HepG2 (cell line): ENCODE data around the gene VPS26A. TPM values are rescaled to one million over a fixed set of nuclear protein-coding genes. Genes with fewer than 3 reads are reported as not detected.

Experiments used
- ATAC-seq: fragments of 200-7000 bp; cut with Tn5 transposase; 3 replicates; pipeline ENCODE4 v1.9.1; 2020; ENCODE audit warnings: mild to moderate bottlenecking, moderate library complexity
- BruUV-seq: library from RNA; stranded (reverse); fragments of 400-500 nt; replicated peaks from 2 replicates; lab custom pipeline; 2021; lab: Mats Ljungman, UMichigan
- CTCF ChIA-PET: fragments of 300-600 bp; formaldehyde crosslinking; extraction: SDS; loops from one replicate; lab custom pipeline; 2021; ENCODE audit warnings: low total read pairs, inconsistent platforms, low intra/inter-chr PET ratio; lab: Yijun Ruan, JAX
- POLR2A ChIA-PET: fragments of 350-600 bp; sonication (Branson Sonifier 250); formaldehyde crosslinking; loops from one replicate; lab custom pipeline; 2020; ENCODE audit warnings: antibody characterized with exemption, inconsistent platforms; lab: Yijun Ruan, JAX
- DNase-seq: peaks from one replicate; pipeline ENCODE4 v3.0.0-alpha.2; 2015; ENCODE audit warnings: low spot score
- FAIRE-seq: peaks from 3 replicates; lab custom pipeline; 2011; peaks lifted over from hg19 to GRCh38; lab: Jason Lieb, UNC
- H2AFZ ChIP-seq: one replicate; pipeline ENCODE4 v1.6.1; 2011; ENCODE audit warnings: low read length, inconsistent platforms
- H3K27ac ChIP-seq: fragments of 300-600 bp; 3 replicates; pipeline ENCODE4 v1.8.0; 2011; ENCODE audit warnings: mixed run types, mild to moderate bottlenecking, mixed read lengths, low read length, inconsistent platforms; ENCODE audit not compliant: insufficient read depth; ENCODE audit errors: extremely low read length
- H3K27me3 ChIP-seq, 2 experiments: fragments of 200-600 bp in 1 of 2; 2 replicates in 1 of 2; 3 replicates in 1 of 2; pipeline versions ENCODE4 v1.6.0 to v1.8.0; 2011; ENCODE audit warnings: low read length in 2 of 2, mild to moderate bottlenecking in 2 of 2, moderate library complexity in 2 of 2, inconsistent platforms in 1 of 2; ENCODE audit not compliant: insufficient read depth in 2 of 2, control insufficient read depth in 1 of 2
- H3K36me3 ChIP-seq, 2 experiments: fragments of 200-600 bp in 1 of 2; replicated peaks in 1 of 2; 2 replicates in 1 of 2; 3 replicates in 1 of 2; pipeline versions ENCODE4 v1.5.1 to v1.8.0; 2011; ENCODE audit warnings: low read length in 2 of 2, inconsistent platforms in 1 of 2; ENCODE audit not compliant: insufficient read depth in 2 of 2, control insufficient read depth in 1 of 2
- H3K4me1 ChIP-seq: 2 replicates; pipeline ENCODE4 v1.5.1; 2012; ENCODE audit warnings: low read length, inconsistent platforms; ENCODE audit not compliant: insufficient read depth
- H3K4me2 ChIP-seq: 2 replicates; pipeline ENCODE4 v1.6.0; 2011; ENCODE audit warnings: low read depth, low read length, inconsistent platforms
- H3K4me3 ChIP-seq, 3 experiments: fragments of 200-600 bp in 1 of 3; sonication (generic), shearing (Covaris generic) in 1 of 3; replicated peaks in 1 of 3; 2 replicates each; pipeline ENCODE4 v1.5.1; 2011 to 2016; ENCODE audit warnings: low read length in 3 of 3, inconsistent platforms in 2 of 3, low read depth in 2 of 3, mild to moderate bottlenecking in 2 of 3, control low read depth in 1 of 3, mixed read lengths in 1 of 3; ENCODE audit not compliant: insufficient read depth in 1 of 3
- H3K79me2 ChIP-seq: one replicate; pipeline ENCODE4 v1.6.1; 2011; ENCODE audit warnings: low read length, inconsistent platforms; ENCODE audit not compliant: insufficient read depth
- H3K9ac ChIP-seq: 2 replicates; pipeline ENCODE4 v1.6.0; 2011; ENCODE audit warnings: mild to moderate bottlenecking, low read depth, low read length, inconsistent platforms; ENCODE audit not compliant: insufficient read depth
- H3K9me3 ChIP-seq: 2 replicates; pipeline ENCODE4 v1.5.1; 2012; ENCODE audit warnings: mild to moderate bottlenecking, low read length
- H4K20me1 ChIP-seq: 2 replicates; pipeline ENCODE4 v1.6.0; 2011; ENCODE audit warnings: inconsistent platforms, mild to moderate bottlenecking, low read length, moderate library complexity; ENCODE audit not compliant: insufficient read depth
- ARHGAP35 ChIP-seq: sonication (generic); formaldehyde crosslinking; IDR thresholded peaks from 2 replicates; pipeline ENCODE4 v1.9.0; 2022; ENCODE audit warnings: mild to moderate bottlenecking, inconsistent platforms, moderate library complexity, missing genetic modification reagents, borderline replicate concordance
- ARID2 ChIP-seq: sonication (generic); formaldehyde crosslinking; IDR thresholded peaks from 2 replicates; pipeline ENCODE4 v1.8.1; 2022; ENCODE audit warnings: mild to moderate bottlenecking, missing genetic modification reagents, borderline replicate concordance
- ATM ChIP-seq: fragments of 450-650 bp; IDR thresholded peaks from 2 replicates; pipeline ENCODE4 v1.7.1; 2017; ENCODE audit warnings: mild to moderate bottlenecking, borderline replicate concordance
- JARID2 ChIP-seq: sonication (generic); formaldehyde crosslinking; IDR thresholded peaks from 2 replicates; pipeline ENCODE4 v1.8.1; 2023; ENCODE audit warnings: missing genetic modification reagents, inconsistent platforms; ENCODE audit not compliant: insufficient replicate concordance
- MYC ChIP-seq: sonication (generic); formaldehyde crosslinking; IDR thresholded peaks from 2 replicates; pipeline ENCODE4 v1.9.0; 2021; ENCODE audit warnings: missing genetic modification reagents, borderline replicate concordance
- NCOR1 ChIP-seq: fragments of 200-600 bp; sonication (generic); IDR thresholded peaks from 2 replicates; pipeline ENCODE4 v1.7.0; 2017; ENCODE audit warnings: antibody characterized with exemption, low read length, borderline replicate concordance
- PITX1 ChIP-seq: sonication (generic); formaldehyde crosslinking; IDR thresholded peaks from 2 replicates; pipeline ENCODE4 v1.5.1; 2020; ENCODE audit warnings: mild to moderate bottlenecking, missing genetic modification reagents
- SMYD3 ChIP-seq: sonication (generic); formaldehyde crosslinking; IDR thresholded peaks from 2 replicates; pipeline ENCODE4 v1.8.1; 2023; ENCODE audit warnings: mild to moderate bottlenecking, missing genetic modification reagents
- SNAI1 ChIP-seq: sonication (generic); formaldehyde crosslinking; IDR thresholded peaks from 2 replicates; pipeline ENCODE4 v1.5.0; 2020; ENCODE audit warnings: mild to moderate bottlenecking, missing genetic modification reagents, borderline replicate concordance
- SNAPC2 ChIP-seq: sonication (generic); formaldehyde crosslinking; IDR thresholded peaks from 2 replicates; pipeline ENCODE4 v1.8.1; 2022; ENCODE audit warnings: mild to moderate bottlenecking, missing genetic modification reagents
- SP1 ChIP-seq, 2 experiments: fragments of 450-650 bp in 1 of 2; sonication (generic) in 1 of 2; formaldehyde crosslinking in 1 of 2; IDR thresholded peaks; 2 replicates each; pipeline versions ENCODE4 v1.4.0 to v1.6.1; 2016 to 2020; ENCODE audit warnings: missing genetic modification reagents in 1 of 2
- TAF15 ChIP-seq: fragments of 200-400 bp; formaldehyde crosslinking; IDR thresholded peaks from one replicate; pipeline ENCODE4 v1.6.1; 2018; ENCODE audit warnings: mild to moderate bottlenecking, low read depth, low read length; ENCODE audit not compliant: poor library complexity, severe bottlenecking
- TERF1 ChIP-seq: sonication (generic); formaldehyde crosslinking; IDR thresholded peaks from 2 replicates; pipeline ENCODE4 v1.8.0; 2022; ENCODE audit warnings: mild to moderate bottlenecking, missing genetic modification reagents, moderate library complexity
- ZNF569 ChIP-seq: sonication (generic); formaldehyde crosslinking; IDR thresholded peaks from 2 replicates; pipeline ENCODE4 v1.5.0; 2020; ENCODE audit warnings: mild to moderate bottlenecking, missing genetic modification reagents, moderate library complexity, borderline replicate concordance
- ZZZ3 ChIP-seq: sonication (generic); formaldehyde crosslinking; IDR thresholded peaks from 2 replicates; pipeline ENCODE4 v1.4.0; 2020; ENCODE audit warnings: missing genetic modification reagents, mild to moderate bottlenecking, borderline replicate concordance
- WGBS: methylation state at CpG from one replicate; pipeline ENCODE4 v1.1.6; 2017; ENCODE audit warnings: low lambda C conversion rate; 5-methylcytosine and 5-hydroxymethylcytosine counted together
- in situ Hi-C: cut with HindIII; loops from 2 replicates; pipeline ENCODE4 v1.10.0; 2017; ENCODE audit warnings: low pct_unique_long_range_greater_than_20kb; ENCODE audit not compliant: extremely low pct_ligation_motif_present
- intact Hi-C: fragments of 100-400 bp; cut with micrococcal nuclease; formaldehyde crosslinking; loops from one replicate; pipeline ENCODE4 v1.10.0; 2022; ENCODE audit not compliant: unreplicated experiment
- polyA plus RNA-seq, 8 experiments: library from polyadenylated mRNA; depleted of rRNA in 3 of 8; stranded (reverse) in 7 of 8; unstranded in 1 of 8; fragments of >200 nt; fragmentation: Illumina TruSeq in 4 of 8; extraction: Trizol in 4 of 8; gene quantifications; 2 replicates each; pipeline versions ENCODE4 v1.2.1 to v1.2.3, GENCODE V29; 2011 to 2016; ENCODE audit warnings: low read depth in 4 of 8, missing spikeins in 1 of 8, mixed read lengths in 1 of 8; ENCODE audit not compliant: insufficient read depth in 1 of 8
- total RNA-seq, 5 experiments: library from RNA; depleted of rRNA; stranded (reverse); fragments of >200 nt; fragmentation: Illumina TruSeq; extraction: Trizol; gene quantifications; 2 replicates each; pipeline ENCODE4 v1.2.3, GENCODE V29; 2016; ENCODE audit warnings: low read depth in 1 of 5
- TF ChIP-seq, protein P1 (sequence below): IDR thresholded peaks from 2 replicates; pipeline ENCODE4 v1.6.1; 2016; ENCODE audit warnings: missing compliant biosample characterization, missing genetic modification reagents, borderline replicate concordance
- TF ChIP-seq, protein P2 (sequence below), 2 experiments: IDR thresholded peaks; 2 replicates each; pipeline ENCODE4 v1.6.1; 2011 to 2012; ENCODE audit warnings: low read length in 2 of 2, borderline replicate concordance in 1 of 2, low read depth in 1 of 2, mild to moderate bottlenecking in 1 of 2, moderate library complexity in 1 of 2

The VPS26A gene
- total and polyA plus RNA-seq, 2 of the 13 experiments (the other 11 are each of a cell fraction or from before 2014, with no cell fraction given), result 12.9 to 32.6 TPM

- no peak for TF ChIP-seq JARID2 (CRISPR knock-in tag)
- TF ChIP-seq SMYD3 (CRISPR knock-in tag), result no peak
- TF ChIP-seq ARHGAP35 (CRISPR knock-in tag), result no peak
- TF ChIP-seq, protein P1, sequence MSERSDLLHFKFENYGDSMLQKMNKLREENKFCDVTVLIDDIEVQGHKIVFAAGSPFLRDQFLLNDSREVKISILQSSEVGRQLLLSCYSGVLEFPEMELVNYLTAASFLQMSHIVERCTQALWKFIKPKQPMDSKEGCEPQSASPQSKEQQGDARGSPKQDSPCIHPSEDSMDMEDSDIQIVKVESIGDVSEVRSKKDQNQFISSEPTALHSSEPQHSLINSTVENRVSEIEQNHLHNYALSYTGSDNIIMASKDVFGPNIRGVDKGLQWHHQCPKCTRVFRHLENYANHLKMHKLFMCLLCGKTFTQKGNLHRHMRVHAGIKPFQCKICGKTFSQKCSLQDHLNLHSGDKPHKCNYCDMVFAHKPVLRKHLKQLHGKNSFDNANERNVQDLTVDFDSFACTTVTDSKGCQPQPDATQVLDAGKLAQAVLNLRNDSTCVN, result no peak
- TF ChIP-seq ZNF569 (CRISPR knock-in tag), result no peak
- no peak for TF ChIP-seq SP1 (IDR thresholded peaks at IDR 0.05)
- TF ChIP-seq SP1 (CRISPR knock-in tag; IDR thresholded peaks at IDR 0.05), result no peak
- no peak for TF ChIP-seq ZZZ3 (CRISPR knock-in tag)
- no peak for TF ChIP-seq PITX1 (CRISPR knock-in tag)
These were observed 21.9 kb downstream of the VPS26A start (continued) for GRCh38 chr10:69145864-69146263.

- H3K4me2 ChIP-seq, result no peak overlapping the region
- intact Hi-C loops (no loop called here), in situ Hi-C loops (no loop called here)
- H3K36me3 ChIP-seq, result peaks cover 0 to 1% of the 10 kb centered on the region in 2 experiments; a peak in 2 of 5 replicates
- no peak for FAIRE-seq
- H3K9ac ChIP-seq, result no peak overlapping the region
- H3K27ac ChIP-seq, result no peak overlapping the region
- no TSS peak for BruUV-seq
- no peaks in the 10 kb centered on the region for H3K9me3 ChIP-seq
- no peak for ATAC-seq
- no peak overlapping the region for H3K4me3 ChIP-seq
- no peak for DNase-seq
- ChIA-PET POLR2A (no interaction called here), CTCF (no interaction called here)
- H3K4me1 ChIP-seq, result peaks cover 16% of the 10 kb centered on the region
- H3K79me2 ChIP-seq, result peaks cover 56% of the 10 kb centered on the region
- WGBS, result 95% methylated on average over 2 of the region's 2 CpGs
- no peak overlapping the region for H2AFZ ChIP-seq
- H3K27me3 ChIP-seq, result no peaks in the 10 kb centered on the region
- H4K20me1 ChIP-seq, result 0 out of 2 replicates have a peak, but pooled peaks cover 4% of the 10 kb centered on the region
- TF ChIP-seq SNAI1 (CRISPR knock-in tag), result no peak
- no peak for TF ChIP-seq ATM
- no peak for TF ChIP-seq NCOR1
- TF ChIP-seq, protein P2, sequence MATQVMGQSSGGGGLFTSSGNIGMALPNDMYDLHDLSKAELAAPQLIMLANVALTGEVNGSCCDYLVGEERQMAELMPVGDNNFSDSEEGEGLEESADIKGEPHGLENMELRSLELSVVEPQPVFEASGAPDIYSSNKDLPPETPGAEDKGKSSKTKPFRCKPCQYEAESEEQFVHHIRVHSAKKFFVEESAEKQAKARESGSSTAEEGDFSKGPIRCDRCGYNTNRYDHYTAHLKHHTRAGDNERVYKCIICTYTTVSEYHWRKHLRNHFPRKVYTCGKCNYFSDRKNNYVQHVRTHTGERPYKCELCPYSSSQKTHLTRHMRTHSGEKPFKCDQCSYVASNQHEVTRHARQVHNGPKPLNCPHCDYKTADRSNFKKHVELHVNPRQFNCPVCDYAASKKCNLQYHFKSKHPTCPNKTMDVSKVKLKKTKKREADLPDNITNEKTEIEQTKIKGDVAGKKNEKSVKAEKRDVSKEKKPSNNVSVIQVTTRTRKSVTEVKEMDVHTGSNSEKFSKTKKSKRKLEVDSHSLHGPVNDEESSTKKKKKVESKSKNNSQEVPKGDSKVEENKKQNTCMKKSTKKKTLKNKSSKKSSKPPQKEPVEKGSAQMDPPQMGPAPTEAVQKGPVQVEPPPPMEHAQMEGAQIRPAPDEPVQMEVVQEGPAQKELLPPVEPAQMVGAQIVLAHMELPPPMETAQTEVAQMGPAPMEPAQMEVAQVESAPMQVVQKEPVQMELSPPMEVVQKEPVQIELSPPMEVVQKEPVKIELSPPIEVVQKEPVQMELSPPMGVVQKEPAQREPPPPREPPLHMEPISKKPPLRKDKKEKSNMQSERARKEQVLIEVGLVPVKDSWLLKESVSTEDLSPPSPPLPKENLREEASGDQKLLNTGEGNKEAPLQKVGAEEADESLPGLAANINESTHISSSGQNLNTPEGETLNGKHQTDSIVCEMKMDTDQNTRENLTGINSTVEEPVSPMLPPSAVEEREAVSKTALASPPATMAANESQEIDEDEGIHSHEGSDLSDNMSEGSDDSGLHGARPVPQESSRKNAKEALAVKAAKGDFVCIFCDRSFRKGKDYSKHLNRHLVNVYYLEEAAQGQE (IDR thresholded peaks at IDR 0.05; ENCODE audit: borderline replicate concordance in 1 of 2, low read depth in 1 of 2, low read length in 2 of 2), result no peak
- no peak for TF ChIP-seq SNAPC2 (CRISPR knock-in tag)
- TF ChIP-seq MYC (CRISPR knock-in tag), result no peak
- TF ChIP-seq TAF15, result no peak
- TF ChIP-seq ARID2 (CRISPR knock-in tag), result no peak
- no peak for TF ChIP-seq ARHGAP35 (CRISPR knock-in tag)
- TF ChIP-seq TERF1 (CRISPR knock-in tag), result no peak
These were observed 22.8 kb downstream of the VPS26A start for GRCh38 chr10:69146759-69147158.
